AG04449 (cell line): ENCODE data around the gene VPS37D.
"Not testable (repeated sequence)": the region's sequence is repeated elsewhere in the genome, so short reads cannot be mapped to it uniquely, and the experiment has no call there.

Experiments used
- CTCF ChIA-PET: fragments of 350-600 bp; formaldehyde crosslinking; extraction: SDS; loops from one replicate; lab custom pipeline; 2021; ENCODE audit warnings: antibody characterized with exemption; lab: Yijun Ruan, JAX
- POLR2A ChIA-PET: fragments of 400-600, 350-600 bp; formaldehyde crosslinking; extraction: SDS; loops from one replicate; lab custom pipeline; 2020; ENCODE audit warnings: antibody characterized with exemption, inconsistent platforms; lab: Yijun Ruan, JAX
- DNase-seq: peaks from one replicate; pipeline ENCODE4 v3.0.0-alpha.2; 2010; ENCODE audit warnings: low read depth, low spot score
- H3K4me3 ChIP-seq: 2 replicates; pipeline ENCODE4 v1.5.1; 2011; ENCODE audit warnings: low read depth, mild to moderate bottlenecking, control low read depth, low read length
- CTCF ChIP-seq: IDR thresholded peaks from one replicate; pipeline ENCODE4 v1.5.1; 2011; ENCODE audit warnings: mild to moderate bottlenecking, moderate library complexity, low read length, control low read depth, inconsistent platforms; ENCODE audit not compliant: insufficient read depth; ENCODE audit errors: missing control alignments

The VPS37D gene

GRCh38 chr7:73717991-73718405 lies 50.4 kb downstream of the VPS37D start:
- H3K4me3 ChIP-seq = peak overlapping the region; percentile 75
- DNase-seq = peak; percentile 65
- CTCF ChIA-PET = interaction anchor here (1.0 to 2.3 kb wide), 4 partner anchors 16 to 111 kb away, joined by 3 to 19 read pairs (median 4); no protein-coding TSS in a partner anchor
- POLR2A ChIA-PET = interaction anchor here (1.0 to 4.3 kb wide), 3 partner anchors 12 to 141 kb away, joined by 3 to 47 read pairs (median 8); no protein-coding TSS in a partner anchor
- TF ChIP-seq CTCF = no peak

GRCh38 chr7:73718438-73718881 lies 50.8 kb downstream of the VPS37D start:
- H3K4me3 ChIP-seq = peak overlapping the region; percentile 75
- ChIA-PET CTCF (interaction anchor here (1.0 to 2.3 kb wide), 3 partner anchors 50 to 111 kb away, joined by 3 to 19 read pairs (median 5); no protein-coding TSS in a partner anchor), POLR2A (interaction anchor here (1.0 to 4.3 kb wide), 3 partner anchors 13 to 142 kb away, joined by 3 to 47 read pairs (median 8); no protein-coding TSS in a partner anchor)
- DNase-seq = no peak
- no peak for TF ChIP-seq CTCF

GRCh38 chr7:73718905-73719805 lies 51.5 kb downstream of the VPS37D start, which contains the start of gene STX1A:
STX1A (minus strand) TSS chr7:73719669; CDS start chr7:73719631, 38 bp downstream.
- no peak for DNase-seq

GRCh38 chr7:73719806-73720169 lies 52.2 kb downstream of the VPS37D start:
- no peak for DNase-seq
- ChIA-PET CTCF (interaction anchor here (0.6 to 8.6 kb wide), 7 partner anchors 8 to 135 kb away, joined by 3 to 219 read pairs (median 3); partner anchors contain the start of gene ABHD11), POLR2A (interaction anchor here (1.3 kb wide), 1 partner anchor 14 kb away, joined by 17 read pairs; no protein-coding TSS in a partner anchor)
- no peak for TF ChIP-seq CTCF
- peak overlapping the region; percentile 52 for H3K4me3 ChIP-seq

More at GRCh38 chr7:73718905-73719805, 51.5 kb downstream of the VPS37D start, which contains the start of gene STX1A:
- TF ChIP-seq CTCF = no peak
- H3K4me3 ChIP-seq = peak within 1 kb of the TSS; percentile 75
- ChIA-PET CTCF (interaction anchor here (0.6 to 8.6 kb wide), 6 partner anchors 9 to 136 kb away, joined by 3 to 219 read pairs (median 3); no protein-coding TSS in a partner anchor), POLR2A (interaction anchor here (0.6 to 1.3 kb wide), 2 partner anchors 13 to 21 kb away, joined by 3 to 17 read pairs; no protein-coding TSS in a partner anchor)

GRCh38 chr7:73720443-73720842 lies 52.8 kb downstream of the VPS37D start:
- DNase-seq, POLR2A ChIA-PET, H3K4me3 ChIP-seq: not testable (repeated sequence)
- CTCF ChIA-PET = interaction anchor here (1.1 to 8.6 kb wide), 4 partner anchors 8 to 114 kb away, joined by 3 to 219 read pairs (median 6); partner anchors contain the start of gene ABHD11

GRCh38 chr7:73721377-73721817 lies 53.8 kb downstream of the VPS37D start:
- DNase-seq = no peak
- ChIA-PET CTCF (interaction anchor here (1.1 to 8.6 kb wide), 3 partner anchors 13 to 115 kb away, joined by 6 to 219 read pairs (median 8); partner anchors contain the start of gene VPS37D), POLR2A (no interaction called here)
- TF ChIP-seq CTCF = no peak
- no peak overlapping the region for H3K4me3 ChIP-seq
